ENCODE results near the gene IL18.
"Not testable (repeated sequence)": the region's sequence is repeated elsewhere in the genome, so short reads cannot be mapped to it uniquely, and the experiment has no call there.

Gene IL18

GRCh38 chr11:112096194-112096593 is 67.7 kb downstream of the IL18 start:
- H3K4me3 ChIP-seq (ENCODE audit: low read depth, low read length), result no peak overlapping the region
- DNase-seq (ENCODE audit: low read depth, low spot score), result no peak
- TF ChIP-seq CTCF (IDR thresholded peaks at IDR 0.05; ENCODE audit: low read depth, low read length), result no peak
- in situ Hi-C loops (cut with HindIII; ENCODE audit: low sequenced_read_pairs), result no loop called here

GRCh38 chr11:112095302-112095701 is 68.6 kb downstream of the IL18 start:
- H3K4me3 ChIP-seq (ENCODE audit: low read depth, low read length); in situ Hi-C loops (cut with HindIII; ENCODE audit: low sequenced_read_pairs); DNase-seq (ENCODE audit: low read depth, low spot score): not testable (repeated sequence)

All from astrocyte of the spinal cord (primary cell).